PC-3 (cell line): ENCODE results near the gene ST6GAL1. TPM values are rescaled to one million over a fixed set of nuclear protein-coding genes. Genes with fewer than 3 reads are reported as not detected.
A peak's percentile ranks its signal among the peaks of the same experiment; 100 is the strongest.

Experiments used
- ATAC-seq: fragments of 200-7000 bp; cut with Tn5 transposase; 2 replicates; pipeline ENCODE4 v1.9.1; 2020; ENCODE audit warnings: mild to moderate bottlenecking, moderate library complexity
- BruUV-seq: library from RNA; stranded (reverse); fragments of 400-500 nt; replicated peaks from 2 replicates; lab custom pipeline; 2021; lab: Mats Ljungman, UMichigan
- CTCF ChIA-PET: fragments of 300-600 bp; sonication (Branson Sonifier 250); formaldehyde crosslinking; loops from one replicate; lab custom pipeline; 2022; ENCODE audit warnings: antibody characterized with exemption; lab: Charles Lee
- POLR2A ChIA-PET: fragments of 300-600 bp; sonication (Branson Sonifier 250); formaldehyde crosslinking; loops from one replicate; lab custom pipeline; 2022; ENCODE audit warnings: antibody characterized with exemption; ENCODE audit not compliant: unreplicated experiment; lab: Charles Lee
- DNase-seq: peaks from one replicate; pipeline ENCODE4 v3.0.0-alpha.2; 2015
- H2AFZ ChIP-seq: fragments of 300-600 bp; sonication (generic); 2 replicates; pipeline ENCODE4 v1.6.0; 2016; ENCODE audit warnings: antibody characterized with exemption, low read length
- H3F3A ChIP-seq: fragments of 300-600 bp; sonication (generic); one replicate; pipeline ENCODE4 v1.6.0; 2017; ENCODE audit warnings: antibody characterized with exemption, low read length, control low read depth, mild to moderate bottlenecking; ENCODE audit not compliant: unreplicated experiment
- H3K27ac ChIP-seq: fragments of 300-600 bp; sonication (generic); 2 replicates; pipeline ENCODE4 v1.5.1; 2016; ENCODE audit warnings: mild to moderate bottlenecking, low read length
- H3K27me3 ChIP-seq: fragments of 300-600 bp; sonication (generic); 2 replicates; pipeline ENCODE4 v1.6.1; 2016; ENCODE audit warnings: low read length, mixed read lengths
- H3K36me3 ChIP-seq: fragments of 300-600 bp; sonication (generic); 2 replicates; pipeline ENCODE4 v1.6.1; 2016; ENCODE audit warnings: low read depth, mixed run types, low read length, mixed read lengths
- H3K4me1 ChIP-seq: fragments of 300-600 bp; sonication (generic); 2 replicates; pipeline ENCODE4 v1.5.1; 2016; ENCODE audit warnings: low read length; ENCODE audit not compliant: insufficient read depth
- H3K4me2 ChIP-seq: fragments of 300-600 bp; sonication (generic); 2 replicates; pipeline ENCODE4 v1.6.0; 2016; ENCODE audit warnings: low read length
- H3K4me3 ChIP-seq: fragments of 300-600 bp; sonication (generic); 2 replicates; pipeline ENCODE4 v1.5.1; 2016; ENCODE audit warnings: mild to moderate bottlenecking, low read length, mixed read lengths
- H3K79me2 ChIP-seq: fragments of 300-600 bp; sonication (generic); 2 replicates; pipeline ENCODE4 v1.6.1; 2017; ENCODE audit warnings: low read length, mixed read lengths
- H3K9ac ChIP-seq: fragments of 300-600 bp; sonication (generic); 2 replicates; pipeline ENCODE4 v1.6.0; 2016; ENCODE audit warnings: mild to moderate bottlenecking, low read length
- H3K9me2 ChIP-seq: fragments of 300-600 bp; sonication (generic); replicated peaks from 2 replicates; pipeline ENCODE4 v1.6.1; 2016; ENCODE audit warnings: mixed run types, low read length, mixed read lengths
- H3K9me3 ChIP-seq: fragments of 300-600 bp; sonication (generic); 2 replicates; pipeline ENCODE4 v1.6.1; 2016; ENCODE audit warnings: low read length, mixed read lengths
- H4K20me1 ChIP-seq: fragments of 300-600 bp; sonication (generic); 2 replicates; pipeline ENCODE4 v1.6.1; 2016; ENCODE audit warnings: low read length, mixed read lengths
- EZH2 ChIP-seq: fragments of 300-600 bp; sonication (generic); IDR thresholded peaks from one replicate; pipeline ENCODE4 v1.6.1; 2017; ENCODE audit warnings: antibody characterized with exemption, mild to moderate bottlenecking, low read length; ENCODE audit not compliant: unreplicated experiment
- EZH2phosphoT487 ChIP-seq: fragments of 300-600 bp; sonication (generic); IDR thresholded peaks from 2 replicates; pipeline ENCODE4 v1.6.1; 2018; ENCODE audit warnings: mild to moderate bottlenecking, antibody characterized with exemption, low read length, borderline replicate concordance
- intact Hi-C: fragments of 100-400 bp; cut with micrococcal nuclease; formaldehyde crosslinking; loops from 2 replicates; pipeline ENCODE4 v1.9.0; 2023
- total RNA-seq: library from RNA; depleted of rRNA; stranded (reverse); fragments of >200 nt; gene quantifications from 2 replicates; pipeline ENCODE4 v1.2.3, GENCODE V29; 2014
- TF ChIP-seq, protein P1 (sequence below): fragments of 300-600 bp; sonication (generic); conservative IDR thresholded peaks from 2 replicates; pipeline ENCODE4 v1.5.1; 2017; ENCODE audit warnings: antibody characterized with exemption, low read depth, mild to moderate bottlenecking, low read length

The ST6GAL1 gene
- total RNA-seq, 1 experiment from 2014 or later: 9.4 TPM

DNA sequence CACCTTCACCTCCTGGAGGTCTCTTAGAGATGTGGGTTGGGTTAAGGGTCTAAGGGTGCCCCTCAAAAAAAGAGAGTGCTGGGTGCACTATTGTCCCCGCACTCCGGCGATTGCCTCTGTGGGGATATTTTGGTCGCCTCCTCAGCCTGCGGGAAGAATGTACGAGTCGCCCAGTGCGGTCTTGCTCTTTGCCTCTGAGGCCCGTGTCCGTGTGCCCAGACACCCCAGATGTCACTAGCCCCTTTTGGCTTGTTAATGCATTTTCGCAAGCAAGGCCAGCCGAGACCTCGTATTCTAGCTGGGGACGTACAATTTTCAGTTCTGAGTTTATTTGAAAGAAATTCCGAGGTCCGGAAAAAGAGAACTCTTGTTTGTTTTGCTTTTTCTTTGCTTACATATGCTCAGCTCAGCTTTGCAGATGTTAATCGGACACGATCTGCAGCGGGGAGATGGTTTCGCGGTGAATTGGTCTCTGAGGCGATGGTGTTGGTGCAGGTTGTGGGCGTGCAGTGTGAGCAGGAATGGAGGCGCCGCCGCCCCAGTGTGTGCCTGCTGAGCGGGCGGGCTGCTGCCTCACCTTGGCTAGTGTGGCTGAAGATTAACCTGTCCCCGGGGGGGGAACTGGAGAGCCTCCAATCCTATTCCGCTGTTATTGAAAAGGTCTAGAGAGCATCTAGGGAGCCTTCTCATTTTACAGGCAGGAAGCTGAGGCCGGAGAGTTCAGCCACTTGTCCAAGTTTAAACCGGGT, 1.4 kb downstream of the ST6GAL1 start:
- TF ChIP-seq, protein P1, sequence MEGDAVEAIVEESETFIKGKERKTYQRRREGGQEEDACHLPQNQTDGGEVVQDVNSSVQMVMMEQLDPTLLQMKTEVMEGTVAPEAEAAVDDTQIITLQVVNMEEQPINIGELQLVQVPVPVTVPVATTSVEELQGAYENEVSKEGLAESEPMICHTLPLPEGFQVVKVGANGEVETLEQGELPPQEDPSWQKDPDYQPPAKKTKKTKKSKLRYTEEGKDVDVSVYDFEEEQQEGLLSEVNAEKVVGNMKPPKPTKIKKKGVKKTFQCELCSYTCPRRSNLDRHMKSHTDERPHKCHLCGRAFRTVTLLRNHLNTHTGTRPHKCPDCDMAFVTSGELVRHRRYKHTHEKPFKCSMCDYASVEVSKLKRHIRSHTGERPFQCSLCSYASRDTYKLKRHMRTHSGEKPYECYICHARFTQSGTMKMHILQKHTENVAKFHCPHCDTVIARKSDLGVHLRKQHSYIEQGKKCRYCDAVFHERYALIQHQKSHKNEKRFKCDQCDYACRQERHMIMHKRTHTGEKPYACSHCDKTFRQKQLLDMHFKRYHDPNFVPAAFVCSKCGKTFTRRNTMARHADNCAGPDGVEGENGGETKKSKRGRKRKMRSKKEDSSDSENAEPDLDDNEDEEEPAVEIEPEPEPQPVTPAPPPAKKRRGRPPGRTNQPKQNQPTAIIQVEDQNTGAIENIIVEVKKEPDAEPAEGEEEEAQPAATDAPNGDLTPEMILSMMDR: no peak
- TF ChIP-seq EZH2 (no peak), EZH2phosphoT487 (no peak)
- H3K9me3 ChIP-seq: no peaks in the 10 kb centered on the region
- H2AFZ ChIP-seq: peak overlapping the region; percentile 98
- no peak overlapping the region for H3K27ac ChIP-seq
- ATAC-seq (peak; percentile 58), DNase-seq (peak; percentile 42)
- H3F3A ChIP-seq: no peaks in the 10 kb centered on the region
- H3K9ac ChIP-seq: peak overlapping the region; percentile 14; the same call in 1 of the 2 replicates
- no peaks in the 10 kb centered on the region for H3K9me2 ChIP-seq
- BruUV-seq: no TSS peak
- H3K36me3 ChIP-seq: no peaks in the 10 kb centered on the region
- H3K4me2 ChIP-seq: peak overlapping the region; percentile 95
- CTCF ChIA-PET: interaction anchor here (0.6 kb wide), 1 partner anchor 137 kb away, joined by 3 read pairs; no protein-coding TSS in a partner anchor
- intact Hi-C loops: loop anchor here (2.0 kb wide), 2 partner anchors 83 to 131 kb away; no protein-coding TSS in a partner anchor
- no peaks in the 10 kb centered on the region for H3K27me3 ChIP-seq
- H3K4me3 ChIP-seq: peak overlapping the region; percentile 77
- H3K79me2 ChIP-seq: no peaks in the 10 kb centered on the region
- POLR2A ChIA-PET: no interaction called here
- no peaks in the 10 kb centered on the region for H4K20me1 ChIP-seq
- H3K4me1 ChIP-seq: peaks cover 6% of the 10 kb centered on the region; the same call in 1 of the 2 replicates

DNA sequence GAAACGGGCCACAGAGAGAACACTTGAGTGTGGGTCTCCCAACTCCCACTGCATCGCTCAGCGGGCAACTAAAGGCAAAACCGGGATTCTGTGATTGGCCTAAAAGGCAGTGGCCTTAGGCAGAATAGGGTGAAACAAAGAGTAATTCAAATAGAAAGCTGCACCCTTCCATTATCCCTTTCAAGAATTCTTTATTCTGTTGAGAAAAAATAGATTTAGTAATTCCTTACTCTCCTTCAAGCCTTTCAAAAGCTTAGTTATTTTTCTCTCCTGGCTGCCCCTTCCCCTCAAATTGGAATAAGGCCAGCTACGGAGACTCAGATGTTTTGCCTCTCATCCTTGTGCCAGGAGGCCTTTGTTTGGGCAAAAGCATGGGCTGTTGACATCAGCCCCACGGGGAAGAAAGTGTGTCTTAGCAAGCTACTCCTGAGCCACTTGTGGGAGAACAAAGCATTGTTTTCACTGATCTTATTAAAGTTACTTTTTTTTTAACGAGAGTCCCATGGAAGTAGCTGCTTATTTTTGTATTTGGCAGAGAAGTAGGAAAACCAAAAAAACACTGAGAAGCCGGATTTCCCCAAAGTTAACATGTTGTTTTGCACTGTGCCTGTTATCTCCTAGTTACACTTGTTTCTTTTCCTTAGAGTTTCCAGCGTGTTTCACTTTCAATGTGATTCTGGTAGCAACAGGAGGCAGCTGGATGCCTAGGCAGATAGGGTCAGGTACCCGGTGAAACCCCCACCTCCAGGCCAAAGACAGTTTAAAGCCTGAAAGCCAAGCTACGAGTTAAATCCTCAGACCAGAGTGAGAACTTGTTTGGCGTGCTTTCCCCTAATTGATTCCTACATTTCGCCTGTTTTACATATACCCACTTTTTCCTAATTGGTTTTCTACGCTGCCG, 2.2 kb downstream of the ST6GAL1 start:
- Histone ChIP-seq H3K27me3 (no peaks in the 10 kb centered on the region), H3K36me3 (no peaks in the 10 kb centered on the region), H3K9ac (no peak overlapping the region), H2AFZ (peak overlapping the region; percentile 98), H3K4me2 (peak overlapping the region; percentile 95), H3F3A (no peaks in the 10 kb centered on the region), H4K20me1 (no peaks in the 10 kb centered on the region), H3K4me1 (peaks cover 6% of the 10 kb centered on the region; the same call in 1 of the 2 replicates), H3K4me3 (peak overlapping the region; percentile 77), H3K79me2 (no peaks in the 10 kb centered on the region), H3K27ac (no peak overlapping the region), H3K9me2 (no peaks in the 10 kb centered on the region), H3K9me3 (no peaks in the 10 kb centered on the region)
- DNase-seq (no peak), ATAC-seq (no peak; the same call in 1 of the 2 replicates)
- ChIA-PET CTCF (no interaction called here), POLR2A (no interaction called here)
- intact Hi-C loops: no loop called here
- TF ChIP-seq EZH2phosphoT487 (no peak), EZH2 (no peak)
- TF ChIP-seq, protein P1: no peak
- BruUV-seq: no TSS peak
